Endothelial cell of umbilical vein (primary cell): ENCODE results near the gene SKAP1.

Experiments
- CTCF ChIP-seq, 2 donors: IDR thresholded peaks; 1 replicate in 1 of 2; 2 replicates in 1 of 2; pipeline ENCODE4 v1.5.1; 2011; ENCODE audit warnings: low read length in 2 of 2, mild to moderate bottlenecking in 2 of 2, moderate library complexity in 2 of 2, control low read depth in 1 of 2, inconsistent platforms in 1 of 2, low read depth in 1 of 2; ENCODE audit not compliant: insufficient read depth in 1 of 2; ENCODE audit errors: extremely low read depth in 1 of 2
- EZH2 ChIP-seq: IDR thresholded peaks from 2 replicates; pipeline ENCODE4 v1.6.1; 2012; ENCODE audit warnings: borderline replicate concordance, low read depth, mild to moderate bottlenecking, moderate library complexity, low read length, inconsistent platforms; ENCODE audit not compliant: severe bottlenecking
- FOS ChIP-seq: IDR thresholded peaks from 2 replicates; pipeline ENCODE4 v1.6.1; 2011; ENCODE audit warnings: mild to moderate bottlenecking, low read length, moderate library complexity, borderline replicate concordance; ENCODE audit not compliant: insufficient read depth
- GATA2 ChIP-seq: IDR thresholded peaks from 2 replicates; pipeline ENCODE4 v1.7.0; 2011; ENCODE audit warnings: low read depth, mild to moderate bottlenecking, moderate library complexity, mixed read lengths, low read length; ENCODE audit not compliant: insufficient read length, insufficient read depth
- MAX ChIP-seq: IDR thresholded peaks from 2 replicates; pipeline ENCODE4 v1.6.1; 2011; ENCODE audit not compliant: insufficient read depth, insufficient read length
- MYC ChIP-seq: IDR thresholded peaks from one replicate; pipeline ENCODE4 v1.6.1; 2011; ENCODE audit warnings: mild to moderate bottlenecking, low read depth, low read length
- POLR2A ChIP-seq: IDR thresholded peaks from 2 replicates; pipeline ENCODE4 v1.6.1; 2012; ENCODE audit warnings: low read depth, mild to moderate bottlenecking, control low read depth, low read length
- POLR2AphosphoS5 ChIP-seq: IDR thresholded peaks from 2 replicates; pipeline ENCODE4 v1.6.1; 2012; ENCODE audit warnings: low read depth, mild to moderate bottlenecking, control low read depth, low read length, moderate library complexity; ENCODE audit not compliant: insufficient read depth

- TF ChIP-seq EZH2 (no peak), POLR2A (no peak), CTCF (IDR thresholded peaks at IDR 0.05; ENCODE audit: extremely low read depth in 1 of 2, insufficient read depth in 1 of 2, low read depth in 1 of 2, low read length in 2 of 2) (no peak), MAX (no peak), POLR2AphosphoS5 (no peak), GATA2 (no peak), FOS (no peak), MYC (no peak)
Measured at GRCh38 chr17:48100160-48100559, 329.9 kb downstream of the SKAP1 start.
